Colonic mucosa (tissue), 4 donors: Measurements from ENCODE around the gene SAMD4B. TPM values are rescaled to one million over a fixed set of nuclear protein-coding genes. Genes with fewer than 3 reads are reported as not detected.

Source experiments
- DNase-seq: peaks from one replicate; pipeline ENCODE4 v3.0.0-alpha.2; 2020
- H3K27ac ChIP-seq: fragments of 200-600 bp; one replicate; pipeline ENCODE4 v1.8.0; 2021
- H3K27me3 ChIP-seq: fragments of 200-600 bp; one replicate; pipeline ENCODE4 v1.8.0; 2021
- H3K36me3 ChIP-seq: fragments of 200-600 bp; one replicate; pipeline ENCODE4 v1.8.0; 2021
- H3K4me1 ChIP-seq: fragments of 200-600 bp; one replicate; pipeline ENCODE4 v1.8.0; 2021; ENCODE audit warnings: mild to moderate bottlenecking
- H3K4me3 ChIP-seq: fragments of 200-600 bp; one replicate; pipeline ENCODE4 v1.8.0; 2021
- H3K9ac ChIP-seq, 2 donors: one replicate each; pipeline ENCODE4 v1.7.0; 2013; ENCODE audit warnings: control low read depth in 2 of 2, low read depth in 2 of 2, low read length in 2 of 2
- H3K9me3 ChIP-seq: fragments of 200-600 bp; one replicate; pipeline ENCODE4 v1.8.0; 2021
- intact Hi-C: fragments of 100-400 bp; cut with DNase I; formaldehyde crosslinking; loops from one replicate; pipeline ENCODE4 v1.14.1; 2022
- total RNA-seq, 2 donors: library from RNA; stranded (reverse); fragmentation: NEBNext Ultra II Directional in 1 of 2; extraction: Animal tissue kit (Norgen Biotek cat#: 25700) in 1 of 2; gene quantifications; one replicate each; pipeline ENCODE4 v1.2.1, GENCODE V29; 2021
- TF ChIP-seq, protein P1 (sequence below): fragments of 200-600 bp; IDR thresholded peaks from one replicate; pipeline ENCODE4 v1.8.0; 2022; ENCODE audit warnings: antibody characterized with exemption, mild to moderate bottlenecking
- donor health status: healthy.
- donor health status: DM: no; HTN: no; CAD: no.
- donor health status: DM: no; HTN: no; CAD: no.

SAMD4B gene
- total RNA-seq, 2 donors from 2014 or later, result 63.9 to 73.7 TPM

GRCh38 chr19:39382991-39383828 lies 41.0 kb downstream of the SAMD4B start:
- H3K27me3 ChIP-seq, result no peaks in the 10 kb centered on the region
- no peak overlapping the region for H3K4me3 ChIP-seq
- H3K27ac ChIP-seq, result no peak overlapping the region
- no peaks in the 10 kb centered on the region for H3K9me3 ChIP-seq
- DNase-seq, result no peak
- intact Hi-C loops, result no loop called here
- H3K36me3 ChIP-seq, result peaks cover 23% of the 10 kb centered on the region
- H3K4me1 ChIP-seq, result no peaks in the 10 kb centered on the region
- no peak overlapping the region for H3K9ac ChIP-seq
- TF ChIP-seq, protein P1, sequence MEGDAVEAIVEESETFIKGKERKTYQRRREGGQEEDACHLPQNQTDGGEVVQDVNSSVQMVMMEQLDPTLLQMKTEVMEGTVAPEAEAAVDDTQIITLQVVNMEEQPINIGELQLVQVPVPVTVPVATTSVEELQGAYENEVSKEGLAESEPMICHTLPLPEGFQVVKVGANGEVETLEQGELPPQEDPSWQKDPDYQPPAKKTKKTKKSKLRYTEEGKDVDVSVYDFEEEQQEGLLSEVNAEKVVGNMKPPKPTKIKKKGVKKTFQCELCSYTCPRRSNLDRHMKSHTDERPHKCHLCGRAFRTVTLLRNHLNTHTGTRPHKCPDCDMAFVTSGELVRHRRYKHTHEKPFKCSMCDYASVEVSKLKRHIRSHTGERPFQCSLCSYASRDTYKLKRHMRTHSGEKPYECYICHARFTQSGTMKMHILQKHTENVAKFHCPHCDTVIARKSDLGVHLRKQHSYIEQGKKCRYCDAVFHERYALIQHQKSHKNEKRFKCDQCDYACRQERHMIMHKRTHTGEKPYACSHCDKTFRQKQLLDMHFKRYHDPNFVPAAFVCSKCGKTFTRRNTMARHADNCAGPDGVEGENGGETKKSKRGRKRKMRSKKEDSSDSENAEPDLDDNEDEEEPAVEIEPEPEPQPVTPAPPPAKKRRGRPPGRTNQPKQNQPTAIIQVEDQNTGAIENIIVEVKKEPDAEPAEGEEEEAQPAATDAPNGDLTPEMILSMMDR, result no peak

DNA sequence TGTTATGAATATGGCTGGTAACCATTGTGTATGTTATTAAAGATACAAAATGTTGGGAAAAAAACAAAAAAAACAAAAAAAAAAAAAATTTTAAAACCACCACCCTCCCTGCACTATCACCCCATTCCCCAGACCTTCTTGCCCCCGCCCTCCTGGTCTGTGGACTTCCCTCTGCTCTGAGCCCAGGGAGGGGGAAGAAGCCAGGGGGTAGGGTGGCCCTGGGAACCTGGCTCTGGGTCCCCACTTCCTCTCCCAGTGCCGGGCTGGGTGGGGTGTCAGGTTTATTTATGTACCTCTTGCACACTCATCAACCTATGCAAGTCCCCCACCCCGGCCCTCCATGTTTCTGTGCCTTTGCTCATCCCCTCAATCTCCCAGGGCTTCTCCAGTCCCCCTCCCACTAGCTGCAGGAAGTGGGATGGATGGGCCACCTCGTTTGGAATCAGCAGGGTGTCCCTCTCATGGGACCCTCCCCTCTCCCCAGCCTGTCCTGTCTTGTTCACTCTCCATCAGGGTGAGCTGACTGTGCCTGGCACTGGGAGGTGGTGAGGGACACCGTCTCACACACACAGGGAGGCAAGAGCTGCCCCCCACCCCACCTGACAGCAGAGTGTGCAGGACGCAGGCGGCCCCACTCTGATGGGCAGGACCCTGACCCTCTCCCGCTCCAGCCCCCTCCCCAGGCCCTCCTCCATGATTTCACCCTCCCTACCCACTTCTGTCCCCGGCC lies 42.8 kb downstream of the SAMD4B start:
- peaks cover 17% of the 10 kb centered on the region for H3K36me3 ChIP-seq
- no peak overlapping the region for H3K27ac ChIP-seq
- no peaks in the 10 kb centered on the region for H3K9me3 ChIP-seq
- H3K9ac ChIP-seq, result no peak overlapping the region
- TF ChIP-seq, protein P1, result no peak
- peaks cover 3% of the 10 kb centered on the region for H3K4me1 ChIP-seq
- DNase-seq, result no peak
- no peak overlapping the region for H3K4me3 ChIP-seq
- intact Hi-C loops, result no loop called here
- no peaks in the 10 kb centered on the region for H3K27me3 ChIP-seq

- Histone ChIP-seq H3K4me1 (peaks cover 5% of the 10 kb centered on the region), H3K36me3 (peaks cover 8% of the 10 kb centered on the region), H3K9me3 (no peaks in the 10 kb centered on the region), H3K27ac (no peak overlapping the region), H3K27me3 (no peaks in the 10 kb centered on the region), H3K4me3 (no peak overlapping the region), H3K9ac (no peak overlapping the region)
- no peak for DNase-seq
- intact Hi-C loops, result no loop called here
- TF ChIP-seq, protein P1, result no peak
These were observed 43.6 kb downstream of the SAMD4B start for GRCh38 chr19:39385629-39386411.

- DNase-seq, result no peak
- H3K4me3 ChIP-seq, result no peak overlapping the region
- H3K9me3 ChIP-seq, result no peaks in the 10 kb centered on the region
- no peaks in the 10 kb centered on the region for H3K27me3 ChIP-seq
- intact Hi-C loops, result no loop called here
- H3K4me1 ChIP-seq, result peaks cover 5% of the 10 kb centered on the region
- H3K9ac ChIP-seq, result no peak overlapping the region
- H3K27ac ChIP-seq, result no peak overlapping the region
- H3K36me3 ChIP-seq, result peaks cover 4% of the 10 kb centered on the region
- TF ChIP-seq, protein P1, result no peak
These were observed 44.3 kb downstream of the SAMD4B start for GRCh38 chr19:39386557-39386956.

GRCh38 chr19:39388657-39389056 lies 46.4 kb downstream of the SAMD4B start:
- H3K9me3 ChIP-seq, result no peaks in the 10 kb centered on the region
- no peak overlapping the region for H3K9ac ChIP-seq
- TF ChIP-seq, protein P1, result no peak
- no peaks in the 10 kb centered on the region for H3K27me3 ChIP-seq
- no peak overlapping the region for H3K4me3 ChIP-seq
- intact Hi-C loops, result no loop called here
- H3K4me1 ChIP-seq, result peaks cover 9% of the 10 kb centered on the region
- no peak overlapping the region for H3K27ac ChIP-seq
- H3K36me3 ChIP-seq, result peaks cover 4% of the 10 kb centered on the region
- no peak for DNase-seq
